Neural progenitor cell (in vitro differentiated cells): ENCODE measurements around the gene RELN.

Experiments used
- EZH2phosphoT487 ChIP-seq: fragments of 200-600 bp; sonication (generic); IDR thresholded peaks from 2 replicates; pipeline ENCODE4 v1.6.1; 2017; ENCODE audit warnings: antibody characterized with exemption
- TF ChIP-seq, protein P1 (sequence below): fragments of 200-600 bp; sonication (generic); IDR thresholded peaks from 2 replicates; pipeline ENCODE4 v1.5.1; 2017; ENCODE audit warnings: antibody characterized with exemption, mild to moderate bottlenecking

DNA sequence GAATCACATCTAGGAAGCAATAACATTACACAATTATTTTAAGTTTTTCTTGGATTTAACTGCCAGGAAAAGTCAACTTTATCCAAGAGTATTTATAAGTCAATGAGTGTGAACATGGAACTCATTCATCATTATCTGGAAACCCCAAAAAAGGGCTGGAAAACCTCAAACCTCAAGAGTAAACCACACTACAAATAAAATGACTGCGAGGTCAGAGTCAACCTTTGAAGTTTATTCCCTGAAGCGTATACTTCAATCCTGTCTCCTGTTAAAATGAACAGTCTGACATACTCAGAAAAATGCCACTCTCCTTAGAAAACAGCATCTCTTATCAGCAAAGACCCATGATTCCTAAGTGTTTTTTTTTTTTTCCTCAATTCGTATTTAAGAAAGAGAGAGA is 86.5 kb downstream of the RELN start:
- TF ChIP-seq, protein P1, sequence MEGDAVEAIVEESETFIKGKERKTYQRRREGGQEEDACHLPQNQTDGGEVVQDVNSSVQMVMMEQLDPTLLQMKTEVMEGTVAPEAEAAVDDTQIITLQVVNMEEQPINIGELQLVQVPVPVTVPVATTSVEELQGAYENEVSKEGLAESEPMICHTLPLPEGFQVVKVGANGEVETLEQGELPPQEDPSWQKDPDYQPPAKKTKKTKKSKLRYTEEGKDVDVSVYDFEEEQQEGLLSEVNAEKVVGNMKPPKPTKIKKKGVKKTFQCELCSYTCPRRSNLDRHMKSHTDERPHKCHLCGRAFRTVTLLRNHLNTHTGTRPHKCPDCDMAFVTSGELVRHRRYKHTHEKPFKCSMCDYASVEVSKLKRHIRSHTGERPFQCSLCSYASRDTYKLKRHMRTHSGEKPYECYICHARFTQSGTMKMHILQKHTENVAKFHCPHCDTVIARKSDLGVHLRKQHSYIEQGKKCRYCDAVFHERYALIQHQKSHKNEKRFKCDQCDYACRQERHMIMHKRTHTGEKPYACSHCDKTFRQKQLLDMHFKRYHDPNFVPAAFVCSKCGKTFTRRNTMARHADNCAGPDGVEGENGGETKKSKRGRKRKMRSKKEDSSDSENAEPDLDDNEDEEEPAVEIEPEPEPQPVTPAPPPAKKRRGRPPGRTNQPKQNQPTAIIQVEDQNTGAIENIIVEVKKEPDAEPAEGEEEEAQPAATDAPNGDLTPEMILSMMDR, result no peak
- no peak for TF ChIP-seq EZH2phosphoT487
